C4-2B (cell line): Measurements from ENCODE around the gene INAFM1.

ENCODE experiments used
- H3K27ac ChIP-seq: fragments of 450-650 bp; 2 replicates; pipeline ENCODE4 v1.5.1; 2017
- CTCF ChIP-seq: fragments of 450-650 bp; conservative IDR thresholded peaks from 2 replicates; pipeline ENCODE4 v1.5.1; 2017; ENCODE audit warnings: mild to moderate bottlenecking
- ZFX ChIP-seq: fragments of 450-650 bp; IDR thresholded peaks from 2 replicates; pipeline ENCODE4 v1.6.1; 2017

INAFM1 gene

GRCh38 chr19:47274071-47274890 lies at the start of gene INAFM1:
INAFM1 (plus strand) TSS chr19:47274885; CDS start chr19:47274920, 35 bp downstream.
- H3K27ac ChIP-seq = peak within 1 kb of the TSS; percentile 95
- TF ChIP-seq ZFX (no peak), CTCF (no peak)

DNA sequence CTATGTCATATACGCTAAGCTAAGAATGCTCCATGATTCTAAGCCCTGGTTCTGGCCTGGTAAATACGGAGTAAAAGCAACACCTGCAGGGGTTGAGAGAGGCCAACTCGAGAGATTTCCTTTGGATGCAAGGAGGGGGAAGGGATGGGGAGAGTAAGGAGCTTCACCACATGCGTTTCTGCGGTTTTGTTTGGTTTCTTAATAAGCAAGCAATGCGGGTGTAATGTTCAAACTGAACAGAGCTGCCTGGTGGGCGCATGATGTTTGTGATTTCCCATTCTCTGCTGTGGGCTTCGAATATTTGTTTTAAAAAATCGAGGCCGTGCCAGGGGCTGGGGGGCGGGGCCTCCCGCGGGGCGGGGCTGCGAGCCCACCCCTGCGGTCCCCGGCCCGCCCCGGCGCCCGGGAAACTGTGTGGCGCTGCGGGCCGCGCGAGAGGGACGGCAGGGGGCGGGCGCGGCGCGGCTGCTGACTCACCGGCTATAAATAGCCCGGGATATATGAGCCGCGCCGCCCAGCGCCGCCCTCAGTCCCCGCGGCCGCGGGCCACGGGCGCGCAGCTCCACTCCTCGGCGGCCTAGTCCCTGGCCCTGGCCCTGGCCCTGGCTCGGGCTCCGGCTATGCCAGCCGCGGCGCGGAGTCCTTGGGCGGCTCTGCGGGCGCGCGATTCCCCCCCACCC lies 48.8 kb upstream of the INAFM1 start:
- peak overlapping the region; percentile 99 for H3K27ac ChIP-seq
- TF ChIP-seq ZFX (peak; percentile 56; the same call in 1 of the 2 replicates), CTCF (peak; percentile 33; the same call in 1 of the 2 replicates)

DNA sequence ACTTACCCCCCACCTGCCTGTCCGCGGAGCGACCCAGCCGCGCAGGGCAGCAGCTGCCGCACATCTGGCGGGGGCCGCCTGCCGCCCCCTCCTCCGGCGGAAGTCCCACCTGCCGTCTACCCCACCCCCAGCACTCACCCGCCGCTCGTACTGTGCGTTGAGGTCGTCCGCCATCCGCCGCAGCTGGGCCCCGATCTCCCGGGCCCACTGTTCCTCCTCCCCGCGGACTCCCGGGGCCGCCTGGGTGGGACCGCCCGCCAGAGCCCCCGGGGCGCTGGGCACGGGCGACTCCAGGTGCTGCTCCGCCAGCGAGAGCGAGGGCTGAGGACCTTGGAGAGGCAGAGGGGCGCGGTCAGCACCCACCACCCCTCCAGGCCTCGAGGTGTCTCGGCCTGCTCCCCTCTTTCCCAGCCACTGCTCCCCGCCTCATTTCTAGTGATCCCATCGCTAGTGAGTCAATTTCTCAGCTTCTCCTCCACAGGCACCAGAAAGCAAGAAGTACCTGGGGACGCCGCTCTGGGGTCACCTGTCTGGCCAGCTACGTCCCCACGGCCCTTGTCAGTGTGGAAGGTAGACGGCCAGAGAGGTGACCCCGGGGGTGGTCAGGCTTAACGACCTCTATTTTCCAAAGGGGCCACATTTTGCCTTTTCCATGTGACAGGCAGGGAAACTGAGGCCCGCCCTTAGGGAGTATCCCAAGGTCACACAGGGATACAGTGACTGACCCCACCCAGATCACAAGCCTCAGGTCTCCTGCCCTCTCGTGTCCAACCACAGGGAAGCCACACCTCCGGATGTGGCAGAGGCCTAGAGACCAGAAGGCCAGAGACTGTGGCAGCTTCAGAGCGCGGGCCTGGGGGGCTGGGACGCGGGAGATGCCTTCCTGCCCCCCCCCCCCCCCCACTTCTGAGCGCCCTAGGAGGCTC lies 48.0 kb upstream of the INAFM1 start:
- peak overlapping the region; percentile 99 for H3K27ac ChIP-seq
- TF ChIP-seq CTCF (no peak), ZFX (0 out of 2 replicates have a peak, but pooled peaks have one; percentile 22)

DNA sequence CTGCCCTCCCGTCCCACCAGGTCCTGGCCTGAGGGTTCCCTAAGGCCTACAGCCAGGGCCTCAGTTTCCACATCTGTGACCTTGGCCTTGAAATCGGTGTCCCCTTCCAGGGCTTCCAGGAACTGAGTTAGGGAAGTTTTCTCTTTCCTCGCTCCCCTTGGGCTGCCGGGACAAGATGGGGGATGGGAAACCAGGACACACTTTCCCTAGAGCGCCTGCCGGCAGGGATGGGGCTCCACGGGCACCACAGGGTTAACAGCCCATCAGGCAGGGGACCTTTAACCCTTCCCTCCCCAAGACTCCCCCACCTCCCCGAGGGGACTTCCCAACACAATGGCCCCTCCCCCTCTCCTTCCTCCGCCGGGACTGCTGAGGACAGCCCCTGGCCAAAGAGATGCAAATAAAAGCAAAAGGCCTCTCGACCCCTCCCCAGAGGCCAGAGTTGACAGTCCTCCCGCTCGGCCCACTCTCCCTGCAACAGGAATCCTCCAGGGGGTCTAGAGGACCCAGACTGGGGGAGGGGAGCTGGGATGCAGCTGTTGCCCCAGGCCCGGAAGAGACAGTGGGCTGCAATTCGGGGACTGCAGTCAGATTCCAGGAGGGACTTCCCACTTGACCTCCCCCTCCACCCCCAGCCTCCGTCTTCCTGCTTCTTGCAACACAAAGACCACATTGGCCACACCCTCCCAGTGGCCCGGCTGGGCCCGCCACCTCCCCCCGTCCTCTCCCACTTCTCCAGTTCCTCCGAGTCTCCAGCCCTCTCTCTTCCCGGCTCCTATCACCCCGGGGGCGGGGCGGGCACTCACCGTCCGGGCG lies 47.1 kb upstream of the INAFM1 start:
- H3K27ac ChIP-seq = peak overlapping the region; percentile 99
- TF ChIP-seq ZFX (0 out of 2 replicates have a peak, but pooled peaks have one; percentile 6), CTCF (no peak)

DNA sequence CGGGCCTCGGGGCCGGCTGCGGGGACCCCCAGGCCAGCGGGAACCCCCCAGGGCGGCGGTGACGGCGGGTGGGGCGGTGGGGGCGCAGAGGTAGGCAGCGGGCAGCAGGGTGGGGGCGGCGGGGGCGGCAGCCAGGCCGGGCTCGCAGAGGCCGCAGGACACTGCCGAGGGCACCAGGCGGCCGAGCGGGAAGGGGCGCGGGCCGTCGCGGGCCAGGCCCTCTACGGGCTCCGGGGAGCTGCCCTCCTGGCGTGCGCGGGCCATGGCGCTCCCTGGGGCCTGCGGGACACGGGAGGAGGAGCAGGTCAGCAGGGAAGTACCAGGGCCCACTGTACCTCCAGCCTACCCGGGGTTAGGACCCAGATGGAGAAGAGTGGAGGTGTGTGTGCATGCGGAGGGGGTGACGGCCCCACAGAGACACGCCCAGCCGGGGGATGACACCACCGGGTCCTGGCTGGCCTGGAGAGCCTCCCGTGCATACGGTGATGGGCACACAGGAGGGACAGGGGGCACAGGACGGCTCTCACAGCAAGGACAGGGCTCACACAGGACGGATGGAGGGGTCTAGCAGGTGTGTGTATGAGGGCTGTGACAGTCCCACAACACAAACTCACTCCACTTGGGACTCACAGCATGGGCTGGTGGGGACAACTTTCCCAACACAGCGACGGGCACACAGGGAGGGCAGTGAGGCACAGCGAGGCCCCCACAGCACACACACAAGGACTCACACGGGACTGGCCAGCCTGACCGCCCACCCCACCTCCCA lies 46.3 kb upstream of the INAFM1 start:
- peak overlapping the region; percentile 99 for H3K27ac ChIP-seq
- no peak for TF ChIP-seq ZFX
- no peak for TF ChIP-seq CTCF
